IMR-90 (cell line): ENCODE data around the gene SORBS1. TPM values are rescaled to one million over a fixed set of nuclear protein-coding genes. Genes with fewer than 3 reads are reported as not detected.

Source experiments
- ATAC-seq: fragments of 200-7000 bp; cut with Tn5 transposase; 2 replicates; pipeline ENCODE4 v1.9.1; 2020; ENCODE audit warnings: low read depth, mild to moderate bottlenecking, moderate library complexity
- BruUV-seq: library from RNA; stranded (reverse); fragments of 400-500 nt; replicated peaks from 2 replicates; lab custom pipeline; 2021; lab: Mats Ljungman, UMichigan
- CTCF ChIA-PET: fragments of 300-600 bp; formaldehyde crosslinking; extraction: SDS; loops from one replicate; lab custom pipeline; 2021; ENCODE audit warnings: antibody characterized with exemption; lab: Yijun Ruan, JAX
- POLR2A ChIA-PET: fragments of 300-600 bp; sonication (Branson Sonifier 250); formaldehyde crosslinking; loops from one replicate; lab custom pipeline; 2022; ENCODE audit warnings: antibody characterized with exemption; ENCODE audit not compliant: unreplicated experiment; lab: Charles Lee
- DNase-seq: peaks from one replicate; pipeline ENCODE4 v3.0.0; 2013
- H2AFZ ChIP-seq: replicated peaks from 2 replicates; pipeline ENCODE3; 2013; ENCODE audit warnings: low read length, mild to moderate bottlenecking; ENCODE audit not compliant: poor library complexity
- H2AK5ac ChIP-seq: 2 replicates; pipeline ENCODE4 v1.6.1; 2013; ENCODE audit warnings: low read depth, low read length, inconsistent platforms
- H2AK9ac ChIP-seq: replicated peaks from 2 replicates; pipeline ENCODE3; 2013; ENCODE audit warnings: mild to moderate bottlenecking, low read depth, low read length, moderate library complexity; ENCODE audit not compliant: poor library complexity
- H2BK120ac ChIP-seq: 2 replicates; pipeline ENCODE4 v1.6.1; 2013; ENCODE audit warnings: low read depth, low read length, inconsistent platforms
- H2BK15ac ChIP-seq: 3 replicates; pipeline ENCODE4 v1.6.1; 2013; ENCODE audit warnings: low read depth, low read length, inconsistent platforms
- H2BK20ac ChIP-seq: 2 replicates; pipeline ENCODE4 v1.6.1; 2013; ENCODE audit warnings: low read depth, mild to moderate bottlenecking, inconsistent platforms, low read length, moderate library complexity
- H2BK5ac ChIP-seq: 2 replicates; pipeline ENCODE4 v1.6.1; 2013; ENCODE audit warnings: mild to moderate bottlenecking, low read depth, low read length, inconsistent platforms; ENCODE audit not compliant: poor library complexity, severe bottlenecking
- H3K14ac ChIP-seq: replicated peaks from 2 replicates; pipeline ENCODE4 v1.6.1; 2013; ENCODE audit warnings: low read depth, low read length, inconsistent platforms
- H3K18ac ChIP-seq: 2 replicates; pipeline ENCODE4 v1.6.1; 2013; ENCODE audit warnings: low read depth, low read length, control low read depth
- H3K23ac ChIP-seq: 2 replicates; pipeline ENCODE4 v1.6.1; 2013; ENCODE audit warnings: low read depth, low read length, inconsistent platforms
- H3K27ac ChIP-seq: 2 replicates; pipeline ENCODE4 v1.5.1; 2013; ENCODE audit warnings: mild to moderate bottlenecking, control low read depth, low read length; ENCODE audit not compliant: insufficient read depth
- H3K27me3 ChIP-seq: 2 replicates; pipeline ENCODE4 v1.6.1; 2013; ENCODE audit warnings: low read length; ENCODE audit not compliant: control insufficient read depth, insufficient read depth
- H3K36me3 ChIP-seq: 2 replicates; pipeline ENCODE4 v1.6.1; 2013; ENCODE audit warnings: low read length, mixed read lengths; ENCODE audit not compliant: control insufficient read depth, insufficient read depth
- H3K4ac ChIP-seq: 2 replicates; pipeline ENCODE4 v1.6.1; 2013; ENCODE audit warnings: low read depth, low read length, inconsistent platforms
- H3K4me1 ChIP-seq: 2 replicates; pipeline ENCODE4 v1.6.1; 2013; ENCODE audit warnings: low read length, mixed read lengths; ENCODE audit not compliant: control insufficient read depth, insufficient read depth
- H3K4me2 ChIP-seq: 2 replicates; pipeline ENCODE4 v1.6.1; 2013; ENCODE audit warnings: low read depth, mild to moderate bottlenecking, control low read depth, low read length, moderate library complexity
- H3K4me3 ChIP-seq: 2 replicates; pipeline ENCODE4 v1.5.1; 2013; ENCODE audit warnings: low read depth, mild to moderate bottlenecking, control low read depth, low read length, moderate library complexity; ENCODE audit not compliant: insufficient read depth
- H3K56ac ChIP-seq: 2 replicates; pipeline ENCODE4 v1.6.1; 2013; ENCODE audit warnings: low read length, inconsistent platforms; ENCODE audit not compliant: insufficient read depth; ENCODE audit errors: extremely low read depth
- H3K79me1 ChIP-seq, 2 experiments: 2 replicates each; pipeline ENCODE4 v1.6.1; 2013; ENCODE audit warnings: low read length in 2 of 2, inconsistent platforms in 1 of 2, low read depth in 1 of 2
- H3K9ac ChIP-seq: 2 replicates; pipeline ENCODE4 v1.6.1; 2013; ENCODE audit warnings: low read depth, low read length, control low read depth
- H3K9me1 ChIP-seq: 2 replicates; pipeline ENCODE4 v1.6.1; 2013; ENCODE audit warnings: low read length, inconsistent platforms; ENCODE audit not compliant: insufficient read depth
- H3K9me3 ChIP-seq: 2 replicates; pipeline ENCODE4 v1.6.1; 2013; ENCODE audit warnings: low read length; ENCODE audit not compliant: control insufficient read depth, insufficient read depth
- H4K20me1 ChIP-seq: 2 replicates; pipeline ENCODE4 v1.6.1; 2013; ENCODE audit warnings: low read length, inconsistent platforms; ENCODE audit not compliant: insufficient read depth
- H4K5ac ChIP-seq: 2 replicates; pipeline ENCODE4 v1.6.1; 2013; ENCODE audit warnings: mild to moderate bottlenecking, low read depth, low read length, control low read depth
- H4K8ac ChIP-seq, 2 experiments: 2 replicates each; pipeline ENCODE4 v1.6.1; 2013; ENCODE audit warnings: low read depth in 2 of 2, low read length in 2 of 2, control low read depth in 1 of 2, inconsistent platforms in 1 of 2
- H4K91ac ChIP-seq: 2 replicates; pipeline ENCODE4 v1.6.1; 2013; ENCODE audit warnings: low read depth, low read length, inconsistent platforms; ENCODE audit not compliant: insufficient read depth
- BHLHE40 ChIP-seq: fragments of 150-350 bp; IDR thresholded peaks from 2 replicates; pipeline ENCODE4 v1.6.1; 2016; ENCODE audit warnings: mild to moderate bottlenecking, low read depth, low read length
- CEBPB ChIP-seq: IDR thresholded peaks from 2 replicates; pipeline ENCODE4 v1.6.1; 2012; ENCODE audit warnings: low read depth, low read length, improper control_type of control experiment
- CHD1 ChIP-seq: IDR thresholded peaks from 2 replicates; pipeline ENCODE4 v1.6.1; 2012; ENCODE audit warnings: low read depth, low read length, improper control_type of control experiment
- CTCF ChIP-seq: conservative IDR thresholded peaks from 2 replicates; pipeline ENCODE4 v1.5.1; 2012; ENCODE audit warnings: mild to moderate bottlenecking, low read depth, low read length, improper control_type of control experiment
- FOS ChIP-seq: fragments of 150-350 bp; IDR thresholded peaks from 2 replicates; pipeline ENCODE4 v1.6.1; 2016; ENCODE audit warnings: low read depth, low read length
- MAFK ChIP-seq: IDR thresholded peaks from 2 replicates; pipeline ENCODE4 v1.6.1; 2012; ENCODE audit warnings: low read depth, low read length, improper control_type of control experiment
- MAZ ChIP-seq: IDR thresholded peaks from 2 replicates; pipeline ENCODE4 v1.6.1; 2012; ENCODE audit warnings: low read depth, mild to moderate bottlenecking, low read length, improper control_type of control experiment, moderate library complexity, borderline replicate concordance
- MXI1 ChIP-seq: IDR thresholded peaks from 2 replicates; pipeline ENCODE4 v1.6.1; 2012; ENCODE audit warnings: low read depth, mild to moderate bottlenecking, low read length, moderate library complexity, borderline replicate concordance
- NFE2L2 ChIP-seq: fragments of 150-350 bp; IDR thresholded peaks from 2 replicates; pipeline ENCODE4 v1.6.1; 2016; ENCODE audit warnings: low read depth, mild to moderate bottlenecking, low read length
- POLR2A ChIP-seq: IDR thresholded peaks from 2 replicates; pipeline ENCODE4 v1.6.1; 2012; ENCODE audit warnings: mild to moderate bottlenecking, low read depth, low read length
- RAD21 ChIP-seq: IDR thresholded peaks from 2 replicates; pipeline ENCODE4 v1.6.1; 2012; ENCODE audit warnings: low read length, improper control_type of control experiment
- RCOR1 ChIP-seq: IDR thresholded peaks from 2 replicates; pipeline ENCODE4 v1.6.1; 2012; ENCODE audit warnings: mild to moderate bottlenecking, low read length, improper control_type of control experiment; ENCODE audit not compliant: insufficient replicate concordance
- RFX5 ChIP-seq: IDR thresholded peaks from 2 replicates; pipeline ENCODE4 v1.8.0; 2012; ENCODE audit warnings: low read depth, mild to moderate bottlenecking, low read length, moderate library complexity
- WGBS, 2 experiments: methylation state at CpG; one replicate each; pipeline versions ENCODE4 v1.1.5 to v1.1.7; 2013; ENCODE audit warnings: missing lambda C conversion rate in 2 of 2; ENCODE audit not compliant: insufficient read length in 1 of 2; ENCODE audit errors: extremely low coverage in 2 of 2; 5-methylcytosine and 5-hydroxymethylcytosine counted together
- dilution Hi-C: fragments of 300-500 bp; cut with HindIII; formaldehyde crosslinking; loops from one replicate; pipeline ENCODE4 v1.14.3; 2018; ENCODE audit warnings: low sequenced_read_pairs; ENCODE audit not compliant: unreplicated experiment
- in situ Hi-C: fragments of 300-500 bp; cut with MboI; formaldehyde crosslinking; loops from 3 replicates; pipeline ENCODE4 v1.14.3; 2019; ENCODE audit warnings: low sequenced_read_pairs, inconsistent platforms, mixed read lengths
- intact Hi-C: fragments of 100-400 bp; cut with micrococcal nuclease; formaldehyde crosslinking; loops from 2 replicates; pipeline ENCODE4 v1.10.0; 2022
- polyA plus RNA-seq, 3 experiments: library from polyadenylated mRNA; depleted of rRNA; stranded (reverse); fragments of >200 nt; gene quantifications; 2 replicates each; pipeline ENCODE4 v1.2.3, GENCODE V29; 2012; ENCODE audit warnings: low replicate concordance in 1 of 3
- total RNA-seq: library from RNA; depleted of rRNA; stranded (reverse); fragments of >200 nt; gene quantifications from 2 replicates; pipeline ENCODE4 v1.2.3, GENCODE V29; 2012
- TF ChIP-seq, protein P1 (sequence below): fragments of 150-350 bp; IDR thresholded peaks from 2 replicates; pipeline ENCODE4 v1.6.1; 2016; ENCODE audit warnings: low read depth, mild to moderate bottlenecking, low read length, moderate library complexity, borderline replicate concordance
- TF ChIP-seq, protein P2 (sequence below): fragments of 150-350 bp; IDR thresholded peaks from 2 replicates; pipeline ENCODE4 v1.6.1; 2017; ENCODE audit warnings: mild to moderate bottlenecking, antibody characterized with exemption, low read length, low read depth

The SORBS1 gene
- total and polyA plus RNA-seq, 2 of the 4 experiments (the other 2 are of a cell fraction), result 0.18 to 0.32 TPM

GRCh38 chr10:95601116-95601719 lies 40.0 kb upstream of the SORBS1 start:
- H4K91ac ChIP-seq, result no peak overlapping the region
- no peak overlapping the region for H4K5ac ChIP-seq
- no CpG with 5 or more reads among the region's 6 CpGs for WGBS, 2 experiments
- H4K8ac ChIP-seq, result no peak overlapping the region
- H3K14ac ChIP-seq, result no peak overlapping the region
- H3K56ac ChIP-seq, result no peak overlapping the region
- intact Hi-C loops, result loop anchor here (1.0 to 5.0 kb wide), 6 partner anchors 171 to 971 kb away; no protein-coding TSS in a partner anchor
- peak; percentile 96 for ATAC-seq
- H3K9me1 ChIP-seq, result no peaks in the 10 kb centered on the region
- H3K36me3 ChIP-seq, result peaks cover 10% of the 10 kb centered on the region
- H3K4ac ChIP-seq, result no peak overlapping the region
- no peak overlapping the region for H2AK9ac ChIP-seq
- H4K20me1 ChIP-seq, result no peaks in the 10 kb centered on the region
- H2BK5ac ChIP-seq, result no peak overlapping the region
- DNase-seq, result peak; percentile 84
- no peak overlapping the region for H3K4me2 ChIP-seq
- no peak overlapping the region for H2BK20ac ChIP-seq
- H2BK15ac ChIP-seq, result no peak overlapping the region
- no peaks in the 10 kb centered on the region for H3K4me1 ChIP-seq
- H3K79me1 ChIP-seq, result no peaks in the 10 kb centered on the region
- CTCF ChIA-PET, result interaction anchor here (0.8 to 1.3 kb wide), 3 partner anchors 12 to 227 kb away, joined by 3 to 6 read pairs (median 3); no protein-coding TSS in a partner anchor
- no peak overlapping the region for H3K27ac ChIP-seq
- in situ Hi-C loops, result loop anchor here (5.0 to 10.0 kb wide), 2 partner anchors 169 to 466 kb away; no protein-coding TSS in a partner anchor
- H3K9ac ChIP-seq, result no peak overlapping the region
- dilution Hi-C loops, result no loop called here
- no peak overlapping the region for H2AK5ac ChIP-seq
- H3K18ac ChIP-seq, result no peak overlapping the region
- no peak overlapping the region for H2BK120ac ChIP-seq
- no peaks in the 10 kb centered on the region for H3K9me3 ChIP-seq
- peak overlapping the region; percentile 33 for H2AFZ ChIP-seq
- H3K27me3 ChIP-seq, result peaks cover 2% of the 10 kb centered on the region; the same call in 1 of the 2 replicates
- no peak overlapping the region for H3K23ac ChIP-seq
- POLR2A ChIA-PET, result no interaction called here
- BruUV-seq, result no TSS peak
- no peak overlapping the region for H3K4me3 ChIP-seq
- TF ChIP-seq BHLHE40 (no peak), MAFK (no peak), CTCF (peak; percentile 96), POLR2A (peak; percentile 52; the same call in 1 of the 2 replicates), MAZ (no peak; the same call in 1 of the 2 replicates), CHD1 (no peak), RFX5 (no peak), FOS (no peak), MXI1 (no peak), CEBPB (no peak), RAD21 (peak; percentile 97), NFE2L2 (no peak), RCOR1 (no peak)
- TF ChIP-seq, protein P1, sequence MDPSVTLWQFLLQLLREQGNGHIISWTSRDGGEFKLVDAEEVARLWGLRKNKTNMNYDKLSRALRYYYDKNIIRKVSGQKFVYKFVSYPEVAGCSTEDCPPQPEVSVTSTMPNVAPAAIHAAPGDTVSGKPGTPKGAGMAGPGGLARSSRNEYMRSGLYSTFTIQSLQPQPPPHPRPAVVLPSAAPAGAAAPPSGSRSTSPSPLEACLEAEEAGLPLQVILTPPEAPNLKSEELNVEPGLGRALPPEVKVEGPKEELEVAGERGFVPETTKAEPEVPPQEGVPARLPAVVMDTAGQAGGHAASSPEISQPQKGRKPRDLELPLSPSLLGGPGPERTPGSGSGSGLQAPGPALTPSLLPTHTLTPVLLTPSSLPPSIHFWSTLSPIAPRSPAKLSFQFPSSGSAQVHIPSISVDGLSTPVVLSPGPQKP, result no peak
- TF ChIP-seq, protein P2, sequence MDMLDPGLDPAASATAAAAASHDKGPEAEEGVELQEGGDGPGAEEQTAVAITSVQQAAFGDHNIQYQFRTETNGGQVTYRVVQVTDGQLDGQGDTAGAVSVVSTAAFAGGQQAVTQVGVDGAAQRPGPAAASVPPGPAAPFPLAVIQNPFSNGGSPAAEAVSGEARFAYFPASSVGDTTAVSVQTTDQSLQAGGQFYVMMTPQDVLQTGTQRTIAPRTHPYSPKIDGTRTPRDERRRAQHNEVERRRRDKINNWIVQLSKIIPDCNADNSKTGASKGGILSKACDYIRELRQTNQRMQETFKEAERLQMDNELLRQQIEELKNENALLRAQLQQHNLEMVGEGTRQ, result no peak
